Spinal cord (tissue), 10 donors: ENCODE measurements around the gene UBTD1. TPM values are rescaled to one million over a fixed set of nuclear protein-coding genes. Genes with fewer than 3 reads are reported as not detected.
"Not testable (repeated sequence)": the region's sequence is repeated elsewhere in the genome, so short reads cannot be mapped to it uniquely, and the experiment has no call there.

Experiments
- DNase-seq, 6 donors: peaks; one replicate each; pipeline versions ENCODE4 v3.0.0 to v3.0.0-alpha.2; 2013 to 2015; ENCODE audit warnings: low spot score in 6 of 6, low read depth in 4 of 6
- H3K27ac ChIP-seq: one replicate; pipeline ENCODE4 v1.5.1; 2013; ENCODE audit warnings: low read depth, low read length, control low read depth
- H3K27me3 ChIP-seq: one replicate; pipeline ENCODE4 v1.6.1; 2013; ENCODE audit warnings: low read length; ENCODE audit not compliant: control insufficient read depth, insufficient read depth
- H3K36me3 ChIP-seq: one replicate; pipeline ENCODE4 v1.6.1; 2013; ENCODE audit warnings: low read length; ENCODE audit not compliant: control insufficient read depth, insufficient read depth
- H3K4me1 ChIP-seq: one replicate; pipeline ENCODE4 v1.6.1; 2013; ENCODE audit warnings: low read length; ENCODE audit not compliant: control insufficient read depth, insufficient read depth
- H3K4me3 ChIP-seq: one replicate; pipeline ENCODE4 v1.5.1; 2013; ENCODE audit warnings: low read depth, low read length, control low read depth
- H3K9me3 ChIP-seq: one replicate; pipeline ENCODE4 v1.6.1; 2013; ENCODE audit warnings: low read length; ENCODE audit not compliant: control insufficient read depth, insufficient read depth
- WGBS: methylation state at CpG from one replicate; pipeline ENCODE4 v1.1.5; 2013; ENCODE audit warnings: missing lambda C conversion rate; ENCODE audit not compliant: insufficient coverage; 5-methylcytosine and 5-hydroxymethylcytosine counted together
- polyA plus RNA-seq, 2 donors: library from polyadenylated mRNA; unstranded; fragments of 120-200 nt; gene quantifications; one replicate each; pipeline ENCODE4 v1.2.1, GENCODE V29; 2013; ENCODE audit not compliant: insufficient read length in 2 of 2
- total RNA-seq, 2 donors: library from RNA; depleted of rRNA in 1 of 2; stranded (reverse); fragments of 120-200 nt in 1 of 2; fragments of >200 nt in 1 of 2; gene quantifications; one replicate each; pipeline versions ENCODE4 v1.2.3 to v1.2.4, GENCODE V29; 2013 to 2014
- donor health status: healthy.

UBTD1 gene
- total and polyA plus RNA-seq, 4 donors = 4.6 to 16.4 (median 13.3) TPM

DNA sequence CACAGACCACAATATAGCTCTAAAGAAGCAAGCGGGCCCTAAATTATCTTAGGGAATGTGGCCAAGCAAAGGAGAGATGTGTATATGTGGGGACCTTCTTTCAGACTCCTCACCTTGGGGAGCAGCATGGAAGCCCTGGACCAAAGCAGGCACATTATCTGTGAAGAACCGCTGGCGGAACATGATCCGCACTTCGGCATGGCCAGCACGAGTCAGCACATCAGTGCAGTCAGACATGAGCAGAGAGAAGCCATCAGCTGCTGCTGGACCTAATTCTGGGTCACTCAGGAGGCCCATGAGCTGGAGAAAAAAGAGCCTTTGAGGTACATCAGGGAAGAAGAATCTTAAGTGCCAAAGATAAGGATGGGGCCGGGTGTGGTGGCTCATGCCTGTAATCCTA lies 38.8 kb upstream of the UBTD1 start:
- no peaks in the 10 kb centered on the region for H3K4me1 ChIP-seq
- WGBS = 85% methylated on average over 6 of the region's 7 CpGs
- no peak overlapping the region for H3K27ac ChIP-seq
- no peaks in the 10 kb centered on the region for H3K27me3 ChIP-seq
- DNase-seq = no peak
- H3K9me3 ChIP-seq = no peaks in the 10 kb centered on the region
- H3K36me3 ChIP-seq = peaks cover 78% of the 10 kb centered on the region
- no peak overlapping the region for H3K4me3 ChIP-seq

GRCh38 chr10:97462309-97462708 lies 36.4 kb upstream of the UBTD1 start:
- Histone ChIP-seq H3K36me3 (peaks cover 83% of the 10 kb centered on the region), H3K27me3 (no peaks in the 10 kb centered on the region), H3K27ac (no peak overlapping the region), H3K9me3 (no peaks in the 10 kb centered on the region), H3K4me1 (no peaks in the 10 kb centered on the region), H3K4me3 (no peak overlapping the region)
- DNase-seq = no peak
- 100% methylated on average over 1 of the region's 2 CpGs for WGBS

DNA sequence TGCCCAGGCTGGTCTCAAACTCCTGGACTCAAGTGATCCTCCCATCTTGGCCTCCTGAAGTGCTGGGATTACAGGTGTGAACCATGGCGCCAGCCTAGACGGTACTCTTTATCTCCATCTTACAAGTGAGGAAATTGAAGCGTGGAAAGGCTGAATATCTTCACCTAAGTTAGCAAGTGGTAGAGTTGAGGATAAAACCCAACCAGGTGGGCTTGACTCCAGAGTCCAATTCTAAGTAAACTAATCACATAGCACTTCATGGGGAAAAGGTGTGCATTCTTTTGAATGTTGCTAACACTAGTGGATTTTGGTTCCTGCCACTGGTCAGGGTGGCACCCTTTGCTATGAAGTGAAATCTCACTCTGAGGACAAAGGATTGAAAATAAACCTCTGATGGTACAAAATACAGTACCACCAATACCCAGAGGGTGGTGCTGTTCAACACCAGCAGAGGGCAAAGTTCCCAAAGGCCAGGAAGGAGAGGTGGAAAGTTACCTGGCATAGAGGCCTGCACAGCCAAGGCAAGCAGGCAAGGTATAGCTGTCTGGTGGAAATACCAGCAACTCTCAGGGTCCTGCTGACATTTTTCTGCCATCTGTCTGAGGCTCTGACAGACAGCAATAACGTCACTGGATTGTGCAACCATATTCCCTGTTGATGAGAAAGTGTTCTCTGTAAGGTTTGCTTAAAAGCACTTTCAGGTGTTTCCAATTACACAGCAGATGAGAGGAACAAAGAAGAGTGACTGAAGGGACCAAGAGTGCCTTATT lies 35.2 kb upstream of the UBTD1 start:
- H3K9me3 ChIP-seq = no peaks in the 10 kb centered on the region
- H3K4me3 ChIP-seq = no peak overlapping the region
- peaks cover 83% of the 10 kb centered on the region for H3K36me3 ChIP-seq
- 60% methylated on average over 2 of the region's 4 CpGs for WGBS
- no peak overlapping the region for H3K27ac ChIP-seq
- no peaks in the 10 kb centered on the region for H3K27me3 ChIP-seq
- peak in 5 of 6 donors; percentile 15 to 81 (median 45) for DNase-seq
- H3K4me1 ChIP-seq = no peaks in the 10 kb centered on the region

GRCh38 chr10:97464226-97464625 lies 34.5 kb upstream of the UBTD1 start:
- no peak for DNase-seq
- H3K27me3 ChIP-seq = no peaks in the 10 kb centered on the region
- no peak overlapping the region for H3K27ac ChIP-seq
- no peaks in the 10 kb centered on the region for H3K9me3 ChIP-seq
- peaks cover 82% of the 10 kb centered on the region for H3K36me3 ChIP-seq
- H3K4me1 ChIP-seq = no peaks in the 10 kb centered on the region
- WGBS = 67% methylated on average over 1 of the region's 1 CpG
- H3K4me3 ChIP-seq = no peak overlapping the region

- Histone ChIP-seq H3K27me3 (no peaks in the 10 kb centered on the region), H3K9me3 (no peaks in the 10 kb centered on the region), H3K36me3 (peaks cover 78% of the 10 kb centered on the region), H3K4me3 (no peak overlapping the region), H3K4me1 (no peaks in the 10 kb centered on the region), H3K27ac (no peak overlapping the region)
- DNase-seq = no peak
- WGBS = 89% methylated on average over 7 of the region's 7 CpGs
These were observed 32.7 kb upstream of the UBTD1 start for GRCh38 chr10:97465982-97466381.

- no peaks in the 10 kb centered on the region for H3K27me3 ChIP-seq
- no peak overlapping the region for H3K27ac ChIP-seq
- H3K9me3 ChIP-seq = no peaks in the 10 kb centered on the region
- H3K4me3 ChIP-seq = no peak overlapping the region
- peaks cover 82% of the 10 kb centered on the region for H3K36me3 ChIP-seq
- no peaks in the 10 kb centered on the region for H3K4me1 ChIP-seq
- DNase-seq = no peak
- WGBS = 100% methylated on average over 3 of the region's 4 CpGs
These were observed 32.0 kb upstream of the UBTD1 start for GRCh38 chr10:97466755-97467154.

- Histone ChIP-seq H3K36me3 (peaks cover 84% of the 10 kb centered on the region), H3K4me3 (no peak overlapping the region), H3K27ac (no peak overlapping the region), H3K9me3 (no peaks in the 10 kb centered on the region), H3K4me1 (no peaks in the 10 kb centered on the region), H3K27me3 (no peaks in the 10 kb centered on the region)
- WGBS = 90% methylated on average over 2 of the region's 3 CpGs
- no peak for DNase-seq
These were observed 30.6 kb upstream of the UBTD1 start for GRCh38 chr10:97468162-97468561.

DNA sequence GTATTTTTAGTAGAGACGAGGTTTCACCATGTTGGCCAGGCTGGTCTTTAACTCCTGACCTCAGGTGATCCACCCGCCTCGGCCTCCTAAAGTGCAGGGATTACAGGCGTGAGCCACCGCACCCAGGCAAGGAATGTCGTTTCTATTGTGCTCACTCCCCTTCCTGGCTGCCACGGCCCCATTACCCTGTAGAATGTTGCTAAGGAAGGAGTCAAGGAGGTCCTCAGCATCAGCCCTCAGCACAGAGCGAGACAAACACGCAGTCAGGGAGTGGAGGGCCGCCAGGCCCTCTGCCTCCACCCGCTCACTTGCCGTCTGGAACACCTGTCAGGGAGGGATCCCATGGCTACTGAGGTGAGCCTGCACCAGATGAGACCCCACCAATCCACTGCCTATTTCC lies 29.9 kb upstream of the UBTD1 start:
- H3K4me3 ChIP-seq, H3K4me1 ChIP-seq, H3K27ac ChIP-seq, DNase-seq, H3K9me3 ChIP-seq, H3K27me3 ChIP-seq: not testable (repeated sequence)
- 94% methylated on average over 9 of the region's 12 CpGs for WGBS
- H3K36me3 ChIP-seq = peaks cover 82% of the 10 kb centered on the region

DNA sequence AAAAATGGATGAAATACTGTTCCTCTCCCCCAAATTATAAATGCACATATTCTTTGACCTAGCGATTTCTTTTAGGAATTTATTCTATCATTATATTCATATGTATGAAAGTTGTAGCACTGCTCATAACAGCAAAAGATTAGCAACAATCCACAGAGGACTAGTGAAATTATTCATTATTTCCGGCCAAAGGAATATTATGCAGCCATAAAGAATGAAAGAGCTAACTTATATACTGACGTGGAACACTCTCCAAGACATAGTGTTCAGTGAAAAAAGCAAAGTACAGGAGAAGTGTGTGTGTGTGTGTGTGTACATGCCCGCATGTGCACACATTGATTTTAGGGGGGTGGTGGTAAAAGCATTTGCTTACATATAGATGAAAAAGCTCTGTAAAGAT lies 23.8 kb upstream of the UBTD1 start:
- peaks cover 52% of the 10 kb centered on the region for H3K36me3 ChIP-seq
- DNase-seq = no peak
- H3K4me3 ChIP-seq = no peak overlapping the region
- no peak overlapping the region for H3K27ac ChIP-seq
- H3K27me3 ChIP-seq = no peaks in the 10 kb centered on the region
- no CpG with 5 or more reads among the region's 4 CpGs for WGBS
- H3K4me1 ChIP-seq = no peaks in the 10 kb centered on the region
- H3K9me3 ChIP-seq = no peaks in the 10 kb centered on the region

DNA sequence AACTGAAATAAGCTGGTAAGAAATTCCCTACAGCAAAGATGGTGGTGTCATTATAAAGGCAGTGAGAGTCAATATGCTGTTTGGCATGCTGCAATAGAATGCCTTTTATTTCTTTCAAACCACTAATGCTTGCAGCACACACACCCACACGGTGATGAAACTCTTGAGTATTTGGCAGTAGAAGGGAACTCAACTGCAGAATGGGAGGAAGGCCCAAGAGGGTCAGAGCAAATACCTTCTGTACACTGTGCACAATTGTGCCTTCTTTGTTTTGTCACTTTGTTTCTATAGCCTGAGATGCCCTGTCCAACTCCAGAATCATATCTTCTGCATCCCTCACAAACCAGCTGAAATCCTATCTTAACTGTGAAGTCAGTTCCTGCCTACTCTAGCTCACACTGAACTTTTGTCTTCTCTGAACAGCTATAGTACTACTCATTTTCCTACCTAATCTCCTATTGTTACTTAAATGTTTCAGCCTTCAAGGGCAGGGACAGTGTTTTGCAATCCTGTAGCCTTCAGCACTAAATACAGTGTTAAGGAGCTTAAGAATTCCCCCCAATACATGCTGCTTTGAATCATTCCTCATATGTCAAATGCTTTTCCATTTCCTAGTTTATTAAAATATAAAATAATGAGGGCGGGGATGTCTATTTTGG lies 22.7 kb upstream of the UBTD1 start:
- no peak for DNase-seq
- Histone ChIP-seq H3K36me3 (peaks cover 47% of the 10 kb centered on the region), H3K27me3 (no peaks in the 10 kb centered on the region), H3K9me3 (no peaks in the 10 kb centered on the region), H3K4me1 (no peaks in the 10 kb centered on the region), H3K4me3 (no peak overlapping the region), H3K27ac (no peak overlapping the region)
- WGBS = no CpG with 5 or more reads among the region's 2 CpGs
